Left forelimb (tissue), 1 donor: ENCODE data around the gene FLVCR2.

ENCODE experiments used
- DNase-seq: peaks from one replicate; pipeline ENCODE4 v3.0.0-alpha.2; 2018; ENCODE audit warnings: low spot score

FLVCR2 gene

DNA sequence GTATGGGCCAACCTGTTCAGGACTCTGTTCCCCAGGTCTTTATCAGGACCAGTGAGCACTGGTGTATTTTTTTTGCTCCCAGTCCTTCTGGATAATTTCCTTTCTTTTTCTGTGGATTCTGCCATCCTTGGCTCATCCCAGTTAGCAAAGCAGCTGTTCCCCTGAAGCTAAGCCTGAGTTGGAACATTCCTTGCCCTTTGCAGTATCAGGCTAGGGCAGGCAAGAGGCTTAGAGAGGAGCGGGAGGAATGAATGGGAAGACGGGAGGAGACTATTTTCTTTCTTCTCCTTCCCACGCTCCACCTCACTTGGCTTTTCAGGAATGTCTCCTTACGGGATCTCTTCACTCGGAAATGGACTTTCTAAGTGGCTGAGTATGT, 53.0 kb downstream of the FLVCR2 start:
- DNase-seq, result no peak

DNA sequence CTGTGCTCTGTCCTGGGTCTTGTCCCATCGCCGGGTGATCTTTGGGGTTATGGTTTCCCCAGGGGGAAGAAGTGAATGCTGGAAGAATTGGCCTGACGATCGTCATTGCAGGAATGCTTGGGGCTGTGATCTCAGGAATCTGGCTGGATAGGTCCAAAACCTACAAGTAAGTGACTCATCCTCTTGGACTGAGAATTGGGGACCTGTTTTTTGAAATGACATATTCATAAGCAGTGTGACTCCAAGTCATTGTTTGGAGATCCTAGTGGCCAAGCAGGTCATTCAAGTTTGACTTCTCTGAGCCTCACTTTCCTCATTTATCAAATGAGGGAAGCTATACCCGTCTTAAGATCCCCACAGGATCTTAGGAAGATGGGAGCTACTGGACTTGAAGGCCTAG, 56.4 kb downstream of the FLVCR2 start:
- no peak for DNase-seq

DNA sequence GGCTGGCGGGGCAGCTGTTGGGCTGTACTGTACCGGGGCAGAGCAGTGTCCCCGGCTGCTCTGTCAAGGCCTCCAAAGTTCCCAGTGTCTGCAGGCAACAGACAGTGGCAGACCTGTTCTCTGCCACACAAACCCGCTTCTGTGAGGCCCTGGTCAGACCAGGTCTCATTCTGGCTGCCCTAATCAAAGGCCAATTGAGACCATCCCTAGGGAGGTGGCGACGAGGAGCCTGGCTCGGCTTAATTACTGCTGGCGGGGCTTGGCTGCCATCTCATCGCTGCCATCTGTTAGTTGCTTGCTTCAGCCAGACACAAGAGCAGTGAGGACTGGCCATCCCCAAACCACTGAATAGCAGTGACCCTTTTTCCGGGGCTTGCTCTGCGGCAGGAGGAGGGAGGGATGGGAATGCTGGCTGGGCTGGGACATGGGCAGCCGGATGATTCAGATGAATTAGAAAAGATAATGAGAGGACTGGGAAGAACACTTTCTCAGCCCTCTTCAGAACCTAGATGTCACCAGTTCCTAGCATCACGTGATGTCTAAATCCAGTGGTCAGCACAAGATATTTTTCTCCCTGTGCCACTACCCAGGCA, 57.8 kb downstream of the FLVCR2 start:
- peak; percentile 66 for DNase-seq

DNA sequence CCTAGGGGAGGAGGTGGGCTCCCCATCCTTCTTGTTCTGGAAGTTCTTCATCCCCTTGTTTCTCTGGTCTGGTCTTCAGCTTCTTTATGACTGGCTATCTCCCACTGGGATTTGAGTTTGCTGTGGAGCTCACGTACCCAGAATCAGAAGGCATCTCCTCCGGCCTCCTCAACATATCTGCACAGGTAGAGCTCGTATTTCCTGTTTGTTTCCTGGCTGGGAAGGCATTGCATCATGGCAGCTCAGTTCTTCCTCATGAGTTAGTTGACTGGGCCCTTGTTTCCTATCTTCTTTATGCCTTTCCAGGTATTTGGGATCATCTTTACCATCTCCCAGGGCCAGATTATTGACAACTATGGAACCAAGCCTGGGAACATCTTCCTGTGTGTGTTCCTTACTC, 62.5 kb downstream of the FLVCR2 start:
- no peak for DNase-seq

DNA sequence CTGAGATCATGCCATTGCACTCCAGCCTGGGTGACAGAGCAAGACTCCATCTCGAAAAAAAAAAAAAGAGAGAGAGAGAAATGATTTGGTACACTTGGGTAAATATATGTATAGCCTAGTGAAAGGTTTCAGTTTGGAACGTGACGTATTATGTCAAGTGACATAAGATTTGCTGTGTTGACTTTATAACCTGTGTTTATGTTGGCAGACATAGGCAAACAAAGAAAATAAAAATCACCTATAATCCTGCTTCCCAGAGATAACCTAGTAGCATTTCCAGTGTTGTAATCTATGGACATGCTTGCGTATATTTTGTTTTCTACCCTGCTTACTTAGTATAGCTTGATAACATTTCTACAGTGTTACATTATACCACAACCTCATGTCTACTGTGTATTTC, 65.6 kb downstream of the FLVCR2 start:
- no peak for DNase-seq

DNA sequence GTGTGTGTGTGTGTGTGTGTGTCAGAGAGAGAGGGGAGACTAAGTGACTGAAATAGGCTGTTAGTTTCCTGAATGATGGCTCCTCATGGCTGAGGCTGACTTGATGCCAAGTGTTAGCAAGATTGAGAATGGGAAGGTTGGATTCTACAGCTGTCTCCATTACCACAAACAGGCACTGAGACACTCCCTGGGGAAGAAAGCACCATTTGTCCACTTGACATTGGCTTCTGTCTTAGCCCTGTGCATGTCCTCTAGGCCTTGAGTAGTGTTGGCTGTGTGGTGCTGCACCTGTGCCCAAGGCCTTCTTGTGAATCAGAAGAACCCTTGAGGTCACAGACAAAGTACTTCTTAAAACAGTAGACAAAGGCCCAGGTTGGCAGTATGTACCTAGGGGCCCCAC, 66.6 kb downstream of the FLVCR2 start:
- no peak for DNase-seq

DNA sequence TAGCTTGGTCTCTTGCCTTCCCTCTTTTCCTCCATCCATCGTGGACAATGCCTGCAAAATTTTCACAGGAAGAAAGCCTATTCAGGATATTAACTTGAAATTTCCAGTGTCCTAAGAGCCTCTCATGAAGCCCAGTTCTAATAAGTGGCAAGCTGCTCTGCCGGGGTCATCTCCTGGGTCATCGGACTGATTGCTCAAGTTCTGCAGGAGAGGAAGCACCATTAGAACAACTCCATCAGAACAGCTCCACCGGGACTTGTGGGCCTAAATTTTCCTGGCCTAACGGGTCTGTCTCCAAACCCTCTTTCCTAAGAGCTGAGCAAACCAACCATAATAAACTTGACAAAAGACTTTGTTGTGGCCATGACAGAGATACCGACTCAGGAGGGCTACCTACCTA, 68.3 kb downstream of the FLVCR2 start:
- DNase-seq, result no peak

DNA sequence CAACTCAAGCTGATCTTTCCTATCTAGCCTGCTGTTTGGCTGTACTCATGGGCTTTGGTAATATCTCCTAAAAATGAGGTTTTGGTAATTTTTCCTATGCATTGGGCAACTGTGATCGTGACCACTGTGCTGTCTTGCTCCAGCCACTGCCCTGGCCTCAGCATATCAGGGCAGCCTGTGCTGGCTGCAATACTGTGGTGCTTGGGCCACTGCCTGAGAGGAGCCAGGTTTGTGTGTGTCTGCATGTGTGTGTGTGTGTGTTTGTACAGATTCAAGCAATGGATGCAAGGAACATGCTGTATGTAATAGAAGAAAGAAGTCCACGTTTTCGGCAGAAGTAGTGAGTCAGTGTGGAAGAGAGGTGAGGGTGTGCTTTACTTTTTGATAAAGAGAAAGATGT, 69.2 kb downstream of the FLVCR2 start:
- no peak for DNase-seq

DNA sequence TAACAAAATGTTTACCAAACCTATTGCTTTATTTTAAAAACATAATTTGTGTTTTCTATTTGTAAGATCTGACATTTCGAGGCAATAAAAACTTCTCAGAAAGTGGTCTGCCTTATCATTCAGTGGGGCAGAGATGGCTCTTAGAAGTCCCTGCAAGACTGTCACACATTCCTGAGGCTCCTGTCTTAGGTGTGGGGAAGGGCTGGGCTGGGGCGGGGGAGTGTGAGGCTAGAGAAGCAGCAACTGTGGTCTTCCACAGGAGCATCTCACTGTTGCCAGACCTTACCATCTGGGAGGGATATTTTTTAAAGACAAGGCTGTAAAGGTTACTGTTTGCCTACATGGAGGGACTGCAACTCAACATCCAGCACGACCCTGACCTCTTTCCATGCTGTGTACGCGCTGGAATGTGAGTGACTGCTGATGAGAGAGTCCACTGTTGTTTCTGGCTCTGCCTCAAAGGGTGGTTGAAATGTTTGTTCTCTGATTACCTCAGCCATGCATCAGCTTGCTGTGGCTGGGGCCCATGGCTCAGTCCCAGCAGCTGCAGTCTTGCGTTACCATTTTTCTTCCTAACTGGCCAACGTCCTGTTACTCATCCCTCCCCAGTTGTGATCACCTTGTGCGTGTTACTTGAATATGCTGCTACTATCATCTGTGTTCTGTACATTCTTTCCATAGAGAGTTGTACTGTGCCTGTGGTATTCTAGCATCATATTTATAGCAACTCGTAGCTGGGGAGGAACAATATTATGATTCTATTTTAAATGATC, 69.8 kb downstream of the FLVCR2 start:
- DNase-seq, result no peak

DNA sequence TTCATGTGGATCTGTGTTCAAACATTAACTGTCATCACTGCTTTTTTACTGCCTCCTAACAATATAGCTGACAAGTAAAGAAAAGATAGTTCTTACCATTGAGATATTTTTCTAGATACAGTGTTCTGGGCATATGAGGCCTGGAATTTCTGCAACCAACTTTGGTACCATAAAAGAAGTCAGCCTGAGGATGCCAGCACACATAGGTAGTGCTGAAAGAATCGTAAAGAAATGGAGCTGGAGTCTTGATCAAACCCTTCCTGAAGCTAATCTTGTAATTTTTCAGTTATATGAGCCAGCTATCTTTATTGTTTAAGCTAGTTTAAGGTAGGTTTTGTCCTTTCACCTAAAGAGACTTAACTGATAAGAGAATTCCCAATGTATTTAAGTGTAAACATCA, 70.9 kb downstream of the FLVCR2 start:
- DNase-seq, result no peak

DNA sequence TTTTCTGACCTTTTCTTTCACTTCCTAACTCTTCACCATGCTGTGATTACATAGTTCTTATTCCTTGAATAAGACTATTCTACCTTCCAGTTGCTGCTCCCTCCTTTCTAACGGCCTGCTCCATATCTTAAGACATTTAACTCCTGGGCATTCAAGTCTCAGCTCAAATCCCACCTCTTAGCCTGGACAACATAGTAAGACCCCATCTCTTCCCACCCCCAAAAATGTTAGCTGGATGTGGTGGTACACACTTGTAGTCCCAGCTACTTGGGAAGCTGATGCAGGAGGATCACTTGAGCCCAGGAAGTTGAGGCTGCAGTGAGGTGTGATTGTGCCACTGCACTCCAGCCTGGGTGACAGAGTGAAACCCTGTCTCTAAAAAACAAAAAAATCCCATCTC, 71.4 kb downstream of the FLVCR2 start:
- DNase-seq, result no peak

DNA sequence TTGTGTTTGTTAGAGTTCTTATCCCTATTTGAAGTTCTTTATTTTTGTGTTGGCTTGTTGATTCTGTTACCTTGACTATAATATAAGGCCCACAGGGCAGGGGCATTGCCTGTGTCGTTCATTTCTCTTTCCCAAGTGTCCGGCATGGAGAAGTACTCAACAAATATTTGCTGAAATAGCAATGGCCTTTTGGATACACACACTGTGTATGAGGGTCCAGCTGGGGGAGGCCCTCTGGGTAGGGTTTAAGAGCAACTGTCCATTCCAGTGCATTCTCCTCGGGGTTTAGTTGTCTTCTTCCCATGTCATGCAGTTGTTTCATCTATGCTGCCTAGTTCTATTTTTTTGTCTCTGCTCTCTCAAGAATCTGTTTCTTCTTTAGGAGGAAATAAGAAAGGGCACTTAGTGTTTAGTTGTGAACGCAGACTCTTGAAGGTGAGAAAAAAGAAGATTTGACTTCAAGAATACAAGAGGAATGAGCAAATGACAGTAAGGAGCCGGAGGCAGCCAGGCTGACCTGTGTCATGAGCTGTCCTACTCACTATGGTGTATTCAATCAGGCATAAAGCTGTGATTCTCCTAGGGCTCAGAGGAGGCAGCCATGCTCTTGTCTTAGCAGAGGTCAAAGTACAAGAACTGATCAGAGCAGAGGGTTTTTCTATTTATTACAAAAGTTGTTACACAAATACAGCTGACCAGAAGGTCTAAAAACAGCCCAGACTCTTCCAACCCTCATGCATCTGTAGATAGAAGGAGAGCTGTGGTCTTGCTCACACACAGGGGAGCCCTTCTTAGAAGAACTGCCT, 72.0 kb downstream of the FLVCR2 start:
- DNase-seq, result no peak

DNA sequence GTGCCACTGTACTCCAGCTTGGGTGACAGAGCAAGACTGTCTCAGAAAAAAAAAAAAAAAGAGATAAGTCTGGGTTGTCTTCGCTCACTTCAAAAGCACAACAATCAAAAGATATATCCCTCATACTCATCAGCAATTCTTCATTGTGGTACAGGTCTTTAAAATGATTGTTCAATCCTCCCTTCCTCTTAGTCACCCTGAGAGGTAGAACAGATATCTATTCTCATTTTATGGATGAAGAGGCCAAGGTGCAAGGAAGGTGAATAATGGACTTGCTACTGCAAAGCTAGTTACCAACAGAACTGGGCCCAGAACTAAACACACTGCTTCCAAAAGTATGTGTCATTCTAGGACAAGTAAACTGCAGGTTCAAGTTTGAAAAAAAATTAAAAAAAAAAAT, 75.1 kb downstream of the FLVCR2 start:
- no peak for DNase-seq

DNA sequence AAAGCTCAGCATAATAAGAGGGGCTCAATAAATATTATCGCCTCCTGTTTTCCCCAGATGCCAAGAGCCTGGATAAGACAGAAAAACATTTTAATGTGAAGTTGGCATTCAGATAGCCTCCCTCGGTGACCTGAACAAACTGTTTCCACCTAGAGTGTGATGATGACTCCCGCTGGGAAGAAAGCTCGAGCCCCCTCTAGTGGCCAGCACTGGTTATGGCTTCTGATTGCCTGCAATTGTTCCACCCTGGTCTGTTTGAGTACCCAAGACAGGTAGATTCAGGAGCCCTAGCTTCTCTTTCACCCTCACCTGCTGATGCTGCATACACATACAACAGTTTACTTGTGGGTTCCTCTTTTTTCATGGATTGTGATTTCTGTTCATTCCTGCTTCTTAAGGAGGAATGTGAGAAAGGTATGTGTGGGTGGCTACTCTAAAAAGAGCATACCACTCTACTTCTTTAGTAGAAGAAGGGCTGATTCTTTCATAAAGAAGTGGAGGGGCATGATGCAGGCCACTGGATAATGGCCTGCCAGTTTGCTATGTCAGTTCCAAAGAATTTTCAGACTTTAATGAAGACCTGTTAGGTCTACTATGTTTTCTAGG, 75.8 kb downstream of the FLVCR2 start:
- peak; percentile 82 for DNase-seq

DNA sequence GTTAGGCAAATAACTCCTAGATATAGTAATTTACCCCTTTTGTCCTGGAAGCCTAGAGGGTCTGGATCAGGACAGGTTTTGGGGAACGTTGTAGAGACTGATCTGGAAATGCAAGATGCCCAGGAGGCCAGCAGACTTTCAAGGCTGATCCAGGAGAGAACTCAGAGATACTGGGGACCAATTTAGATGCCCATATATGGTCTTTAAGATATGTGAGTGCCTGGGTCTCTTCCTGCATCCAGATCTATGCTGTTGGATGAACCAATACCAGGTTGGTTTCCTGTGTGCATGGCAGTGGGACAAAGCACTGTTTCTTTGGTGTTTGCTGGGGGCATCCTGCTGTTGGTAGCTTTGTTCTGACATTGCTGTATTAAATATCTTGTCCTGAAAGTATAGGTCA, 76.8 kb downstream of the FLVCR2 start:
- DNase-seq, result no peak

DNA sequence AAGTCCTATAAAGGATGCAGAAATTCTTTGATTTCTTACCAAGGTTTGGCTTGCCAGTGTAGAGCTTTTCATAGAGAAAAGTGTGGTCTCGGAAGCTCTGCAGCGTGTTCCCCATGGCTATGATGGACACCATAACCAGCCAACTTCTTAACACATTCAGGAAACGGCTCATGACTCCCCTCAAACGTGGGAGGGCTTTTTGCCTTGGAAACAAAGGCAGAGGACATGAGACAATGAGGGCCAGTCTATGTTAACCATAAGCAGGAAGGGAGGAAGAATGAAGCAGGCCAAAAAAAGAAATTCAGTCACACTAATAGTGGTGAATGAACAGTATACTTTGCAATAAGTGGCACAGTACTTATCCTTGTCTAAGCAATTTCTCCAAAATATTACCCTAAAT, 78.9 kb downstream of the FLVCR2 start:
- no peak for DNase-seq

DNA sequence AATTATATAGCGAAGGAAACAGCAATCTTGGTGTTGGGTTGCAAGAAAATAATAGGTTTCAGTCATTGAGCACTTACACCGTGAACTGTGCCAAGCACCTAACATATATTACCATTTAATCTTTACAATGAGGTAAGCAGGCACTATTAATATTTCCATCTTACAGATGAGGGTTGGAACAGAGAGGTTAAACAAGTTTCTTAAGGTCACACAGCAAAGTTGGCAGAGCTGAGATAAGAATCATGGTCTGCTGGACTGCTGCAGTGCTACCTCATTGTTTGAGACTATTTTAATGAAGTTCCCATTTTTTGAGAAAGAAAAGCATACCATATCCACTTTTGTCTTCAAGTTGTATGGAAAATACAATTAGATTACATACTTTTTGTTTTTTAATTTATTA, 80.5 kb downstream of the FLVCR2 start:
- no peak for DNase-seq

DNA sequence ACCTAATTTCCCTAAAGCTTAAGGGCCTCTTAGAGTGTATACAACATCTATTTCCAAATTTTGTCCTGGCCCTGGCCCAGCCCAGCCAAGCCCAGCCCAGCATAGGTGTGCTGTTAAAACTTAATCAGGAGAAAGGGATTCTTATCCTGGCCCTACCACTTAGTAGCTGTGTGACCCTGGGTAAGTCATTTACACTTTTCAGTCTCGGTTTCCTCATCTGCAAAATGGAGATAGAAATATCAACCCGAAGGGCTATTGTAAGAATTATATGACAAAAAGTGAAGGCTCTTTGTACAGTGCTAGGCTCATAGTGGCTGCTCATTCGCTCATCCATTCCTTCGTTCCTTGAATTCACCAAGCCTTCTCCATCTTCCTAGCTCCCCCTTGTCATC, 81.8 kb downstream of the FLVCR2 start:
- no peak for DNase-seq

DNA sequence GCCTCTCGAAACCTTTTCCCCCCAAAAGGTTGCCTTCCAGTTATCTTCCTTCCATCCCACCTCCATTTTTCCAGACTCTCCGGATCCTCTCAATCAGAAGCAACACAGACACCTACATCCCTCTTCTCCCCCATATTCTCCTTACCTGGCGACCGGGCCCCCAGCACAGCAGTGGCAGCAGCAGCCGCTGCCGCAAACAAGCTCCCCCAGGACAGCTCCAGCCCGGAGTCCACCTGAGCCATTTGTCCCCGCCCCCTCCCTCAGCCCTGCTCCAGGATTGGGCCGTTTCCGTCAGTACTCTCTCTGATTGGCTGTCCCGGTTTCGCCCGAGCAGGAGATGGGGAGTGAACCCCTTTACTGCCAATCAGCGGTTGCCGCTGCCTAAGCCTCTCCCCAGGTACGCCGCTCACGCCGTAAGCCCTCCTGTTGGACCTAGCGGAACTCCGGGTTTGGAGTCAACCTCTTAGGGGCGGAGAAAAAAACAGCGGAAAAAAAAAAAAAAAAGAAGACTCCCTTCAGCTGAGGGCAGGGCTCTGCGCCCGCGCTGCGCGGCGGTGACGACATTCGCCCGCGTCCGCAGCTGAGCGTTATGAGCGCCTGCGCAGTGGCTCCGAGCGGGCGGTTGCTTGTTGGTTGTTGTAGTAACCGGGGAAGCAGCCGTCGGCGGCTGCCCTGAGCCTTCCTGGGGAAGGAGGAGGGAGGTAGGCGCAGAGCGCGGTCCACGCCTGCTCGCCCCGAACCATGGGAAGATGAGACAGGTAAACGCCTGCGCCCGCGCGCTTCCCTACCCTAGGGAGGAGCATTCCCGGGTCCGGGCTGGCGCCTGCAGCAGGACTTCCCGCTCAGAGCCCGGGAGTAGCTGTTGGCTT, 82.4 kb downstream of the FLVCR2 start, which contains the start of the genes ERG28 and TTLL5:
Gene ERG28 (minus strand): TSS at position 247 of the 869 bp plus-strand sequence. CDS start 3,374 bp downstream, outside the sequence.
Gene TTLL5 (plus strand): TSS at position 617 of the 869 bp plus-strand sequence. CDS start 1,904 bp downstream, outside the sequence.
- DNase-seq, result peak; percentile 95

DNA sequence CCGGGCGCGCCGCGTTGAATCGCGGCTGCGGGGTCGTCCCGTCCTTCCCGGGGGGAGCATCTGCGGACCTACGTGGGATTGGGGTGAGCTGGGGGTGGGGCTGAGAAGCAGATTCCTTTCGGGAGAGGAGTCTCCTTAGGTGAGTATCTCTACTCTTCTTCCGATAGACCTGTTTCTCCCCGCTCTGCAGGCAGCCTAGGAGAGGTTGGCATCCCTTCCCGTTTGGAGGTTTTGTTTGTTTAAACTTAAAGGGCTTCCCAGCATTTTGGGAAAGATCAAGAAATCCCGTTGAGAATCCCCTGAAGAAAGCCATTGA, 83.0 kb downstream of the FLVCR2 start:
- no peak for DNase-seq

DNA sequence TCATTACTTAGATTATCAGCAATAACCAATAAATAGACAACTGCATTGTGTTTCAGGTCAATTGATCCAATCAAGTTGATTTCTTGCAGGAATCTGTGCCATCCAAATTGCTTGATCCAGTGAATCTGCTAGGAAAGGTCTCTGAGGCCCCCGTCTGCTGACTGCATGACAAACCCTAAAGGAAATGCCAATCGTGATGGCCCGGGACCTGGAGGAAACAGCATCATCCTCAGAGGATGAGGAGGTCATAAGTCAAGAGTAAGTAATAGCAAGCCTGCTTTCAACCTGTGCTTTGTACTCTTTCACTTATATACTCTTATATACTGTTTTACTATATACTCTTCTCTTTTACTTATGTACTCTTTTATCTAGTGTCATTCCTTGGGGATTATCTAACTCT, 84.5 kb downstream of the FLVCR2 start:
- no peak for DNase-seq
